Loucy (cell line): Measurements from ENCODE around the gene ACAA2.

Experiments
- CTCF ChIP-seq: fragments of 200-600 bp; sonication (generic); conservative IDR thresholded peaks from 2 replicates; pipeline ENCODE4 v1.5.1; 2014; ENCODE audit warnings: mild to moderate bottlenecking, antibody characterized with exemption, low read length
- EZH2phosphoT487 ChIP-seq: fragments of 200-600 bp; IDR thresholded peaks from 2 replicates; pipeline ENCODE4 v1.6.1; 2018; ENCODE audit warnings: antibody characterized with exemption, mild to moderate bottlenecking, moderate library complexity, borderline replicate concordance

GRCh38 chr18:49744376-49745008 lies 68.8 kb downstream of the ACAA2 start:
- TF ChIP-seq CTCF (no peak), EZH2phosphoT487 (no peak)
